Measurements from ENCODE around the gene CHST10.
"Not testable (repeated sequence)": the region's sequence is repeated elsewhere in the genome, so short reads cannot be mapped to it uniquely, and the experiment has no call there.

CHST10 gene

GRCh38 chr2:100344433-100344832 lies 73.0 kb downstream of the CHST10 start:
- no peak for DNase-seq (ENCODE audit: extremely low read depth, insufficient read length)
- Histone ChIP-seq H3K27me3 (replicated peaks; ENCODE audit: control insufficient read depth, insufficient read depth, low read length) (no peaks in the 10 kb centered on the region; the same call in 1 of the 2 replicates), H3K36me3 (ENCODE audit: control insufficient read depth, insufficient read depth, low read length) (no peaks in the 10 kb centered on the region), H3K4me3 (replicated peaks; ENCODE audit: low read depth, low read length) (no peak overlapping the region)
- TF ChIP-seq CTCF (IDR thresholded peaks at IDR 0.05; ENCODE audit: insufficient read depth, low read length, poor library complexity, severe bottlenecking) = no peak

GRCh38 chr2:100342466-100342865 lies 75.0 kb downstream of the CHST10 start:
- DNase-seq (ENCODE audit: extremely low read depth, insufficient read length); H3K36me3 ChIP-seq (ENCODE audit: control insufficient read depth, insufficient read depth, low read length); H3K27me3 ChIP-seq (replicated peaks; ENCODE audit: control insufficient read depth, insufficient read depth, low read length); H3K4me3 ChIP-seq (replicated peaks; ENCODE audit: low read depth, low read length): not testable (repeated sequence)

Measured in GM06990 (cell line).